Memory B cell (primary cell): ENCODE measurements around the gene P3R3URF.
A peak's percentile ranks its signal among the peaks of the same experiment; 100 is the strongest.
"Not testable (repeated sequence)": the region's sequence is repeated elsewhere in the genome, so short reads cannot be mapped to it uniquely, and the experiment has no call there.

Source experiments
- ATAC-seq: fragments of 150-1000 bp; cut with Tn5 transposase; 2 replicates; pipeline ENCODE4 v1.10.0; 2021; ENCODE audit warnings: low read depth, mild to moderate bottlenecking, moderate library complexity
- DNase-seq, 2 donors: peaks; one replicate each; pipeline ENCODE4 v3.0.0; 2022; ENCODE audit warnings: low spot score in 2 of 2
- H3K27ac Mint-ChIP-seq: one replicate; pipeline ENCODE4 v1.8.0; 2022; ENCODE audit warnings: mild to moderate bottlenecking, moderate library complexity, mixed read lengths
- H3K27me3 Mint-ChIP-seq: one replicate; pipeline ENCODE4 v1.8.0; 2022; ENCODE audit warnings: mixed read lengths
- H3K36me3 Mint-ChIP-seq: one replicate; pipeline ENCODE4 v1.8.0; 2022; ENCODE audit warnings: mild to moderate bottlenecking, mixed read lengths
- H3K4me1 Mint-ChIP-seq: one replicate; pipeline ENCODE4 v1.8.0; 2022; ENCODE audit warnings: mixed read lengths
- H3K4me3 Mint-ChIP-seq: one replicate; pipeline ENCODE4 v1.8.0; 2022; ENCODE audit warnings: mild to moderate bottlenecking, moderate library complexity, mixed read lengths
- H3K9me3 Mint-ChIP-seq: one replicate; pipeline ENCODE4 v1.8.0; 2022; ENCODE audit warnings: mixed read lengths

Gene P3R3URF

GRCh38 chr1:46176211-46176865, at the start of gene P3R3URF:
Gene P3R3URF, minus strand, starts transcription at chr1:46176488. Its CDS starts 17 bp downstream, at chr1:46176471.
- H3K4me3 Mint-ChIP-seq = no peak within 1 kb of the TSS
- H3K9me3 Mint-ChIP-seq = no peaks in the 10 kb centered on the region
- H3K27me3 Mint-ChIP-seq = peaks cover 1% of the 10 kb centered on the region
- DNase-seq (no peak), ATAC-seq (no peak)
- H3K36me3 Mint-ChIP-seq = no peaks in the 10 kb centered on the region
- H3K4me1 Mint-ChIP-seq = peaks cover 12% of the 10 kb centered on the region
- H3K27ac Mint-ChIP-seq = no peak within 1 kb of the TSS

- no peaks in the 10 kb centered on the region for H3K36me3 Mint-ChIP-seq
- H3K4me3 Mint-ChIP-seq = no peak overlapping the region
- no peak for DNase-seq
- peaks cover 8% of the 10 kb centered on the region for H3K27me3 Mint-ChIP-seq
- H3K4me1 Mint-ChIP-seq = peaks cover 4% of the 10 kb centered on the region
- no peak for ATAC-seq
- H3K27ac Mint-ChIP-seq = no peak overlapping the region
- no peaks in the 10 kb centered on the region for H3K9me3 Mint-ChIP-seq
Measured at GRCh38 chr1:46224966-46225365, 48.7 kb upstream of the P3R3URF start.

- peak overlapping the region; percentile 32 for H3K4me3 Mint-ChIP-seq
- peaks cover 4% of the 10 kb centered on the region for H3K4me1 Mint-ChIP-seq
- ATAC-seq (peak; percentile 98), DNase-seq (peak; percentile 37 to 51)
- no peak overlapping the region for H3K27ac Mint-ChIP-seq
- no peaks in the 10 kb centered on the region for H3K36me3 Mint-ChIP-seq
- peaks cover 8% of the 10 kb centered on the region for H3K27me3 Mint-ChIP-seq
- H3K9me3 Mint-ChIP-seq = no peaks in the 10 kb centered on the region
Measured at GRCh38 chr1:46223472-46223943, 47.2 kb upstream of the P3R3URF start.

- not testable (repeated sequence) for H3K27me3 Mint-ChIP-seq, H3K27ac Mint-ChIP-seq, H3K9me3 Mint-ChIP-seq, H3K4me3 Mint-ChIP-seq, DNase-seq, H3K4me1 Mint-ChIP-seq, H3K36me3 Mint-ChIP-seq
- peak; percentile 6 for ATAC-seq
Measured at GRCh38 chr1:46223055-46223454, 46.8 kb upstream of the P3R3URF start.

GRCh38 chr1:46221749-46222148, 45.5 kb upstream of the P3R3URF start:
- Mint-ChIP-seq H3K36me3 (no peaks in the 10 kb centered on the region), H3K27ac (no peak overlapping the region), H3K4me3 (no peak overlapping the region), H3K9me3 (no peaks in the 10 kb centered on the region), H3K27me3 (peaks cover 11% of the 10 kb centered on the region), H3K4me1 (peaks cover 4% of the 10 kb centered on the region)
- no peak for DNase-seq
- no peak for ATAC-seq

- H3K9me3 Mint-ChIP-seq = no peaks in the 10 kb centered on the region
- ATAC-seq = no peak
- H3K4me3 Mint-ChIP-seq = no peak overlapping the region
- DNase-seq = no peak
- H3K27me3 Mint-ChIP-seq = peaks cover 11% of the 10 kb centered on the region
- H3K36me3 Mint-ChIP-seq = no peaks in the 10 kb centered on the region
- no peak overlapping the region for H3K27ac Mint-ChIP-seq
- H3K4me1 Mint-ChIP-seq = peaks cover 4% of the 10 kb centered on the region
Measured at GRCh38 chr1:46220808-46221207, 44.5 kb upstream of the P3R3URF start.

- Mint-ChIP-seq H3K4me3 (no peak overlapping the region), H3K36me3 (no peaks in the 10 kb centered on the region), H3K27me3 (peaks cover 11% of the 10 kb centered on the region), H3K4me1 (peaks cover 4% of the 10 kb centered on the region), H3K27ac (no peak overlapping the region), H3K9me3 (no peaks in the 10 kb centered on the region)
- DNase-seq (no peak), ATAC-seq (no peak)
Measured at GRCh38 chr1:46219551-46220520, 43.5 kb upstream of the P3R3URF start.

GRCh38 chr1:46218443-46218842, 42.2 kb upstream of the P3R3URF start:
- H3K4me3 Mint-ChIP-seq = no peak overlapping the region
- H3K27ac Mint-ChIP-seq = no peak overlapping the region
- DNase-seq = no peak
- no peaks in the 10 kb centered on the region for H3K36me3 Mint-ChIP-seq
- ATAC-seq = no peak
- H3K27me3 Mint-ChIP-seq = peaks cover 10% of the 10 kb centered on the region
- H3K9me3 Mint-ChIP-seq = no peaks in the 10 kb centered on the region
- peaks cover 2% of the 10 kb centered on the region for H3K4me1 Mint-ChIP-seq

- DNase-seq (no peak), ATAC-seq (no peak)
- H3K36me3 Mint-ChIP-seq = no peaks in the 10 kb centered on the region
- H3K27me3 Mint-ChIP-seq = peaks cover 3% of the 10 kb centered on the region
- H3K4me1 Mint-ChIP-seq = no peaks in the 10 kb centered on the region
- H3K4me3 Mint-ChIP-seq = no peak overlapping the region
- H3K9me3 Mint-ChIP-seq = no peaks in the 10 kb centered on the region
- no peak overlapping the region for H3K27ac Mint-ChIP-seq
Measured at GRCh38 chr1:46215504-46215903, 39.2 kb upstream of the P3R3URF start.

- Mint-ChIP-seq H3K36me3 (no peaks in the 10 kb centered on the region), H3K27me3 (no peaks in the 10 kb centered on the region), H3K4me1 (no peaks in the 10 kb centered on the region), H3K4me3 (no peak overlapping the region), H3K9me3 (no peaks in the 10 kb centered on the region), H3K27ac (no peak overlapping the region)
- no peak for ATAC-seq
- DNase-seq = no peak
Measured at GRCh38 chr1:46211051-46211450, 34.8 kb upstream of the P3R3URF start.

GRCh38 chr1:46210561-46210960, 34.3 kb upstream of the P3R3URF start:
- Mint-ChIP-seq H3K4me3 (no peak overlapping the region), H3K27ac (no peak overlapping the region), H3K4me1 (no peaks in the 10 kb centered on the region), H3K36me3 (no peaks in the 10 kb centered on the region), H3K9me3 (no peaks in the 10 kb centered on the region), H3K27me3 (no peaks in the 10 kb centered on the region)
- DNase-seq (no peak), ATAC-seq (no peak)

- peaks cover 3% of the 10 kb centered on the region for H3K27me3 Mint-ChIP-seq
- H3K4me3 Mint-ChIP-seq = no peak overlapping the region
- H3K4me1 Mint-ChIP-seq = peaks cover 8% of the 10 kb centered on the region
- H3K27ac Mint-ChIP-seq = no peak overlapping the region
- H3K9me3 Mint-ChIP-seq = no peaks in the 10 kb centered on the region
- DNase-seq = no peak
- H3K36me3 Mint-ChIP-seq = no peaks in the 10 kb centered on the region
- no peak for ATAC-seq
Measured at GRCh38 chr1:46206399-46206798, 30.1 kb upstream of the P3R3URF start.

GRCh38 chr1:46205791-46206190, 29.5 kb upstream of the P3R3URF start:
- Mint-ChIP-seq H3K4me3 (no peak overlapping the region), H3K36me3 (no peaks in the 10 kb centered on the region), H3K27ac (no peak overlapping the region), H3K27me3 (peaks cover 3% of the 10 kb centered on the region), H3K4me1 (peaks cover 8% of the 10 kb centered on the region), H3K9me3 (no peaks in the 10 kb centered on the region)
- DNase-seq = no peak
- no peak for ATAC-seq

- ATAC-seq = no peak
- Mint-ChIP-seq H3K27me3 (peaks cover 3% of the 10 kb centered on the region), H3K9me3 (no peaks in the 10 kb centered on the region), H3K4me1 (peaks cover 8% of the 10 kb centered on the region), H3K27ac (no peak overlapping the region), H3K36me3 (no peaks in the 10 kb centered on the region), H3K4me3 (no peak overlapping the region)
- no peak for DNase-seq
Measured at GRCh38 chr1:46205141-46205540, 28.9 kb upstream of the P3R3URF start.
